K562 (cell line): ENCODE data around the gene HMGN1. TPM values are rescaled to one million over a fixed set of nuclear protein-coding genes. Genes with fewer than 3 reads are reported as not detected.

Source experiments
- CXXC5 ChIP-seq: fragments of 250-450 bp; sonication (Bioruptor Pico); IDR thresholded peaks from 2 replicates; pipeline ENCODE4 v1.8.0; 2022; ENCODE audit warnings: inconsistent platforms, mild to moderate bottlenecking, moderate library complexity
- ESRRA ChIP-seq: fragments of 450-650 bp; IDR thresholded peaks from 2 replicates; pipeline ENCODE4 v1.6.1; 2014; ENCODE audit warnings: low read depth, mild to moderate bottlenecking, moderate library complexity, borderline replicate concordance
- GATAD2A ChIP-seq: fragments of 450-650 bp; IDR thresholded peaks from 2 replicates; pipeline ENCODE4 v1.6.1; 2017
- HDAC1 ChIP-seq, 2 experiments: fragments of 450-650 bp; IDR thresholded peaks; 2 replicates each; pipeline ENCODE4 v1.6.1; 2016 to 2017; ENCODE audit warnings: inconsistent platforms in 1 of 2, mild to moderate bottlenecking in 1 of 2, moderate library complexity in 1 of 2
- MYC ChIP-seq, 2 experiments: fragments of 250-450 bp in 1 of 2; sonication (Bioruptor Pico) in 1 of 2; IDR thresholded peaks; 2 replicates each; pipeline versions ENCODE4 v1.5.1 to v1.6.1; 2012 to 2021; ENCODE audit warnings: low read depth in 2 of 2, borderline replicate concordance in 1 of 2, improper control_type of control experiment in 1 of 2, low read length in 1 of 2, mild to moderate bottlenecking in 1 of 2, moderate library complexity in 1 of 2
- RCOR1 ChIP-seq, 2 experiments: IDR thresholded peaks; 2 replicates each; pipeline ENCODE4 v1.6.1; 2012; ENCODE audit warnings: low read depth in 2 of 2, low read length in 2 of 2, borderline replicate concordance in 1 of 2, improper control_type of control experiment in 1 of 2
- SMARCA4 ChIP-seq: fragments of 450-650 bp; IDR thresholded peaks from 2 replicates; pipeline ENCODE4 v1.6.1; 2016
- SMARCE1 ChIP-seq: fragments of 450-650 bp; IDR thresholded peaks from 2 replicates; pipeline ENCODE4 v1.7.1; 2016; ENCODE audit warnings: mild to moderate bottlenecking
- ZC3H4 ChIP-seq: sonication (generic); formaldehyde crosslinking; IDR thresholded peaks from 2 replicates; pipeline ENCODE4 v1.9.0; 2021; ENCODE audit warnings: missing genetic modification reagents, borderline replicate concordance
- ZNF197 ChIP-seq: fragments of 200-800 bp; sonication (Bioruptor generic); IDR thresholded peaks from 2 replicates; pipeline ENCODE4 v1.6.1; 2016; ENCODE audit warnings: low read depth, missing genetic modification characterization, missing compliant biosample characterization
- polyA plus RNA-seq, 8 experiments: library from polyadenylated mRNA; depleted of rRNA in 4 of 8; stranded (reverse) in 5 of 8; unstranded in 3 of 8; fragments of >200 nt; fragmentation: Nextera tagmentation in 2 of 8; fragmentation: Illumina TruSeq in 1 of 8; extraction: Ambion mirVana in 2 of 8; extraction: Trizol in 1 of 8; gene quantifications; 2 replicates each; pipeline versions ENCODE4 v1.2.1 to v1.2.3, GENCODE V29; 2011 to 2014; ENCODE audit warnings: inconsistent platforms in 1 of 8, missing spikeins in 1 of 8
- total RNA-seq, 7 experiments: library from RNA; depleted of rRNA in 6 of 7; stranded (reverse); fragments of >200 nt in 6 of 7; fragmentation: Illumina TruSeq in 2 of 7; extraction: Trizol in 2 of 7; gene quantifications; 2 replicates each; pipeline versions ENCODE4 v1.2.1 to v1.2.3, GENCODE V29; 2011 to 2021; ENCODE audit warnings: low replicate concordance in 1 of 7
- TF ChIP-seq, protein P1 (sequence below): fragments of 250-450 bp; sonication (Bioruptor Pico); IDR thresholded peaks from 2 replicates; pipeline ENCODE4 v1.5.0; 2021; ENCODE audit warnings: mild to moderate bottlenecking, borderline replicate concordance
- TF ChIP-seq, protein P2 (sequence below), 2 experiments: fragments of 450-650 bp; IDR thresholded peaks; 2 replicates each; pipeline ENCODE4 v1.6.1; 2016
- TF ChIP-seq, protein P3 (sequence below), 2 experiments: fragments of 450-650 bp in 1 of 2; sonication (generic) in 1 of 2; formaldehyde crosslinking in 1 of 2; IDR thresholded peaks; 2 replicates each; pipeline versions ENCODE4 v1.7.1 to v1.9.0; 2016 to 2022; ENCODE audit warnings: inconsistent platforms in 1 of 2, mild to moderate bottlenecking in 1 of 2, missing genetic modification reagents in 1 of 2

HMGN1 gene
- total and polyA plus RNA-seq, 9 of the 15 experiments (the other 6 are each of a cell fraction or from before 2014, with no cell fraction given) = 124 to 626 (median 498) TPM

DNA sequence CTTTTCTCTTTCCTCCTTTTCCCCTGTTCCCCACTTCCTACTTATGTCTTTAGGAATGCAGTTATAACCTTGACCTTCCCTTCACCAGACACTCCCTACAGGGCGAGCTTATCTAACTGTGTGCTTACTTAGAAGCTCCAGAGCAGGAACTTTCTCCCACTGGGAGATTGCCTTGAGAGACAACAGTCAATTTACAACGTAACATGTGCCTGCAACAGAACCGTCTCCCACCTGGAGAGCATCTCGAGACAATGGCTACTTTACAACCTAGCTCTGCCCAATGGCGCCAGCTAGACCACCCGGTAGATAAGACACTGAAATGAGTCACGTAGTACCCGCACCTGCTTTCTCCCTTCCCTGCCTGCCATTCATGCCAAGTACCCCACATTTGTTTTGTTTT is 16.7 kb downstream of the HMGN1 start (continued):
- TF ChIP-seq ZNF197 (CRISPR knock-in tag) (peak; percentile 61; the same call in 1 of the 2 replicates), RCOR1 (IDR thresholded peaks at IDR 0.05; ENCODE audit: borderline replicate concordance in 1 of 2, low read depth in 2 of 2, low read length in 2 of 2) (peak in 1 of 2 experiments; percentile 35; a peak in 1 of 4 replicates), SMARCA4 (peak; percentile 41; the same call in 1 of the 2 replicates), GATAD2A (no peak), HDAC1 (IDR thresholded peaks at IDR 0.05) (peak in 1 of 2 experiments; percentile 25; a peak in 1 of 4 replicates), CXXC5 (0 out of 2 replicates have a peak, but pooled peaks have one; percentile 21), SMARCE1 (peak; percentile 57), ESRRA (peak; percentile 97), MYC (IDR thresholded peaks at IDR 0.05; ENCODE audit: low read depth, low read length) (peak; percentile 48), MYC (CRISPR knock-in tag; IDR thresholded peaks at IDR 0.05; ENCODE audit: borderline replicate concordance, low read depth) (no peak), ZC3H4 (CRISPR knock-in tag) (no peak)
- TF ChIP-seq, protein P1, sequence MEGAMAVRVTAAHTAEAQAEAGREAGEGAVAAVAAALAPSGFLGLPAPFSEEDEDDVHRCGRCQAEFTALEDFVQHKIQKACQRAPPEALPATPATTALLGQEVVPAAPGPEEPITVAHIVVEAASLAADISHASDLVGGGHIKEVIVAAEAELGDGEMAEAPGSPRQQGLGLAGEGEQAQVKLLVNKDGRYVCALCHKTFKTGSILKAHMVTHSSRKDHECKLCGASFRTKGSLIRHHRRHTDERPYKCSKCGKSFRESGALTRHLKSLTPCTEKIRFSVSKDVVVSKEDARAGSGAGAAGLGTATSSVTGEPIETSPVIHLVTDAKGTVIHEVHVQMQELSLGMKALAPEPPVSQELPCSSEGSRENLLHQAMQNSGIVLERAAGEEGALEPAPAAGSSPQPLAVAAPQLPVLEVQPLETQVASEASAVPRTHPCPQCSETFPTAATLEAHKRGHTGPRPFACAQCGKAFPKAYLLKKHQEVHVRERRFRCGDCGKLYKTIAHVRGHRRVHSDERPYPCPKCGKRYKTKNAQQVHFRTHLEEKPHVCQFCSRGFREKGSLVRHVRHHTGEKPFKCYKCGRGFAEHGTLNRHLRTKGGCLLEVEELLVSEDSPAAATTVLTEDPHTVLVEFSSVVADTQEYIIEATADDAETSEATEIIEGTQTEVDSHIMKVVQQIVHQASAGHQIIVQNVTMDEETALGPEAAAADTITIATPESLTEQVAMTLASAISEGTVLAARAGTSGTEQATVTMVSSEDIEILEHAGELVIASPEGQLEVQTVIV (CRISPR knock-in tag) = no peak
- TF ChIP-seq, protein P2, sequence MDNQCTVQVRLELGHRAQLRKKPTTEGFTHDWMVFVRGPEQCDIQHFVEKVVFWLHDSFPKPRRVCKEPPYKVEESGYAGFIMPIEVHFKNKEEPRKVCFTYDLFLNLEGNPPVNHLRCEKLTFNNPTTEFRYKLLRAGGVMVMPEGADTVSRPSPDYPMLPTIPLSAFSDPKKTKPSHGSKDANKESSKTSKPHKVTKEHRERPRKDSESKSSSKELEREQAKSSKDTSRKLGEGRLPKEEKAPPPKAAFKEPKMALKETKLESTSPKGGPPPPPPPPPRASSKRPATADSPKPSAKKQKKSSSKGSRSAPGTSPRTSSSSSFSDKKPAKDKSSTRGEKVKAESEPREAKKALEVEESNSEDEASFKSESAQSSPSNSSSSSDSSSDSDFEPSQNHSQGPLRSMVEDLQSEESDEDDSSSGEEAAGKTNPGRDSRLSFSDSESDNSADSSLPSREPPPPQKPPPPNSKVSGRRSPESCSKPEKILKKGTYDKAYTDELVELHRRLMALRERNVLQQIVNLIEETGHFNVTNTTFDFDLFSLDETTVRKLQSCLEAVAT (IDR thresholded peaks at IDR 0.05) = 0 out of 4 replicates have a peak, but pooled peaks of 1 of the 2 experiments have one; percentile 35
- TF ChIP-seq, protein P3, sequence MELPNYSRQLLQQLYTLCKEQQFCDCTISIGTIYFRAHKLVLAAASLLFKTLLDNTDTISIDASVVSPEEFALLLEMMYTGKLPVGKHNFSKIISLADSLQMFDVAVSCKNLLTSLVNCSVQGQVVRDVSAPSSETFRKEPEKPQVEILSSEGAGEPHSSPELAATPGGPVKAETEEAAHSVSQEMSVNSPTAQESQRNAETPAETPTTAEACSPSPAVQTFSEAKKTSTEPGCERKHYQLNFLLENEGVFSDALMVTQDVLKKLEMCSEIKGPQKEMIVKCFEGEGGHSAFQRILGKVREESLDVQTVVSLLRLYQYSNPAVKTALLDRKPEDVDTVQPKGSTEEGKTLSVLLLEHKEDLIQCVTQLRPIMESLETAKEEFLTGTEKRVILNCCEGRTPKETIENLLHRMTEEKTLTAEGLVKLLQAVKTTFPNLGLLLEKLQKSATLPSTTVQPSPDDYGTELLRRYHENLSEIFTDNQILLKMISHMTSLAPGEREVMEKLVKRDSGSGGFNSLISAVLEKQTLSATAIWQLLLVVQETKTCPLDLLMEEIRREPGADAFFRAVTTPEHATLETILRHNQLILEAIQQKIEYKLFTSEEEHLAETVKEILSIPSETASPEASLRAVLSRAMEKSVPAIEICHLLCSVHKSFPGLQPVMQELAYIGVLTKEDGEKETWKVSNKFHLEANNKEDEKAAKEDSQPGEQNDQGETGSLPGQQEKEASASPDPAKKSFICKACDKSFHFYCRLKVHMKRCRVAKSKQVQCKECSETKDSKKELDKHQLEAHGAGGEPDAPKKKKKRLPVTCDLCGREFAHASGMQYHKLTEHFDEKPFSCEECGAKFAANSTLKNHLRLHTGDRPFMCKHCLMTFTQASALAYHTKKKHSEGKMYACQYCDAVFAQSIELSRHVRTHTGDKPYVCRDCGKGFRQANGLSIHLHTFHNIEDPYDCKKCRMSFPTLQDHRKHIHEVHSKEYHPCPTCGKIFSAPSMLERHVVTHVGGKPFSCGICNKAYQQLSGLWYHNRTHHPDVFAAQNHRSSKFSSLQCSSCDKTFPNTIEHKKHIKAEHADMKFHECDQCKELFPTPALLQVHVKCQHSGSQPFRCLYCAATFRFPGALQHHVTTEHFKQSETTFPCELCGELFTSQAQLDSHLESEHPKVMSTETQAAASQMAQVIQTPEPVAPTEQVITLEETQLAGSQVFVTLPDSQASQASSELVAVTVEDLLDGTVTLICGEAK (IDR thresholded peaks at IDR 0.05) = 0 out of 2 replicates have a peak, but pooled peaks have one; percentile 7
- TF ChIP-seq, protein P3 (CRISPR knock-in tag; IDR thresholded peaks at IDR 0.05) = no peak
